Breast epithelium (tissue), 4 donors: ENCODE measurements around the gene SELENOT. TPM values are rescaled to one million over a fixed set of nuclear protein-coding genes. Genes with fewer than 3 reads are reported as not detected.

Experiments used
- DNase-seq, 2 donors: peaks; one replicate each; pipeline ENCODE4 v3.0.0-alpha.2; 2019; ENCODE audit warnings: low spot score in 2 of 2
- H3K27ac ChIP-seq, 2 donors: fragments of 200-600 bp; sonication (generic) in 1 of 2; one replicate each; pipeline ENCODE4 v1.5.1; 2016 to 2019; ENCODE audit warnings: mild to moderate bottlenecking in 1 of 2
- H3K27me3 ChIP-seq, 2 donors: fragments of 200-600 bp; sonication (generic) in 1 of 2; one replicate each; pipeline versions ENCODE4 v1.5.1 to v1.6.0; 2017 to 2019; ENCODE audit warnings: control low read depth in 1 of 2, mild to moderate bottlenecking in 1 of 2
- H3K36me3 ChIP-seq: fragments of 200-600 bp; one replicate; pipeline ENCODE4 v1.5.1; 2019
- H3K4me1 ChIP-seq, 2 donors: fragments of 200-600 bp; sonication (generic); one replicate each; pipeline ENCODE4 v1.5.1; 2016 to 2019; ENCODE audit warnings: control low read depth in 1 of 2
- H3K4me3 ChIP-seq, 3 donors: fragments of 200-600 bp; sonication (generic); 1 replicate in 2 of 3; 2 replicates in 1 of 3; pipeline ENCODE4 v1.5.1; 2016 to 2019; ENCODE audit warnings: mild to moderate bottlenecking in 3 of 3, moderate library complexity in 2 of 3
- H3K9me3 ChIP-seq, 2 donors: fragments of 200-600 bp; sonication (generic) in 1 of 2; one replicate each; pipeline ENCODE4 v1.5.1; 2016 to 2019; ENCODE audit warnings: control low read depth in 1 of 2
- CTCF ChIP-seq, 3 donors: fragments of 450-650 bp; IDR thresholded peaks; one replicate each; pipeline ENCODE4 v1.5.1; 2016 to 2017; ENCODE audit warnings: antibody characterized with exemption in 3 of 3, mild to moderate bottlenecking in 3 of 3, moderate library complexity in 3 of 3
- POLR2A ChIP-seq: fragments of 450-650 bp; IDR thresholded peaks from one replicate; pipeline ENCODE4 v1.6.1; 2016; ENCODE audit warnings: antibody characterized with exemption, mild to moderate bottlenecking, moderate library complexity
- POLR2AphosphoS5 ChIP-seq, 3 donors: sonication (generic); formaldehyde crosslinking; IDR thresholded peaks; one replicate each; pipeline ENCODE4 v1.6.1; 2017; ENCODE audit warnings: antibody characterized with exemption in 3 of 3
- intact Hi-C: fragments of 100-400 bp; cut with DNase I; formaldehyde crosslinking; loops from one replicate; pipeline ENCODE4 v1.15.1; 2023; ENCODE audit warnings: low total_unique reads
- total RNA-seq, 3 donors: library from RNA; depleted of rRNA; stranded (reverse); fragments of >200 nt; gene quantifications; one replicate each; pipeline ENCODE4 v1.1.0, GENCODE V29; 2016

The SELENOT gene
- total RNA-seq, 3 donors from 2014 or later, result 86.9 to 143 (median 127) TPM

GRCh38 chr3:150663461-150663860 is 60.3 kb downstream of the SELENOT start:
- no peaks in the 10 kb centered on the region for H3K27me3 ChIP-seq
- no peaks in the 10 kb centered on the region for H3K4me1 ChIP-seq
- TF ChIP-seq POLR2AphosphoS5 (IDR thresholded peaks at IDR 0.05), result no peak
- no peak for TF ChIP-seq POLR2A
- TF ChIP-seq CTCF (IDR thresholded peaks at IDR 0.05), result no peak
- no peak overlapping the region for H3K4me3 ChIP-seq
- intact Hi-C loops, result no loop called here
- H3K9me3 ChIP-seq, result no peaks in the 10 kb centered on the region
- H3K27ac ChIP-seq, result no peak overlapping the region
- H3K36me3 ChIP-seq, result no peaks in the 10 kb centered on the region
- no peak for DNase-seq

GRCh38 chr3:150666167-150666566 is 63.0 kb downstream of the SELENOT start:
- no peaks in the 10 kb centered on the region for H3K27me3 ChIP-seq
- no peak overlapping the region for H3K27ac ChIP-seq
- TF ChIP-seq POLR2AphosphoS5 (IDR thresholded peaks at IDR 0.05) (no peak), POLR2A (no peak), CTCF (IDR thresholded peaks at IDR 0.05) (no peak)
- H3K9me3 ChIP-seq, result no peaks in the 10 kb centered on the region
- intact Hi-C loops, result no loop called here
- H3K4me3 ChIP-seq, result no peak overlapping the region
- H3K36me3 ChIP-seq, result no peaks in the 10 kb centered on the region
- H3K4me1 ChIP-seq, result no peaks in the 10 kb centered on the region
- no peak for DNase-seq

- DNase-seq, result no peak
- Histone ChIP-seq H3K4me3 (no peak overlapping the region), H3K27me3 (no peaks in the 10 kb centered on the region), H3K4me1 (no peaks in the 10 kb centered on the region), H3K27ac (no peak overlapping the region), H3K36me3 (no peaks in the 10 kb centered on the region), H3K9me3 (peaks cover 4 to 5% of the 10 kb centered on the region in 2 donors)
- no peak for TF ChIP-seq CTCF (IDR thresholded peaks at IDR 0.05)
- no peak for TF ChIP-seq POLR2A
- TF ChIP-seq POLR2AphosphoS5 (IDR thresholded peaks at IDR 0.05), result no peak
- intact Hi-C loops, result no loop called here
Measured at GRCh38 chr3:150673966-150674365, 70.8 kb downstream of the SELENOT start.

- H3K36me3 ChIP-seq, result no peaks in the 10 kb centered on the region
- intact Hi-C loops, result no loop called here
- no peak for DNase-seq
- H3K4me1 ChIP-seq, result no peaks in the 10 kb centered on the region
- no peak overlapping the region for H3K4me3 ChIP-seq
- no peaks in the 10 kb centered on the region for H3K27me3 ChIP-seq
- no peak for TF ChIP-seq CTCF (IDR thresholded peaks at IDR 0.05)
- TF ChIP-seq POLR2AphosphoS5 (IDR thresholded peaks at IDR 0.05), result no peak
- no peak for TF ChIP-seq POLR2A
- H3K27ac ChIP-seq, result no peak overlapping the region
- H3K9me3 ChIP-seq, result peaks cover 4 to 5% of the 10 kb centered on the region in 2 donors
Measured at GRCh38 chr3:150675587-150675986, 72.5 kb downstream of the SELENOT start.

Other genes with a start within 250 kb of the SELENOT start
- 10 to 100 TPM; 12.1 to 19.8 (median 16.5) TPM for gene TSC22D2, start 195.0 kb upstream of the SELENOT start, total RNA-seq
- gene SERP1, start 56.8 kb upstream of the SELENOT start, total RNA-seq, result 100 to 1,000 TPM; 231 to 327 (median 273) TPM
- gene EIF2A, start 56.5 kb upstream of the SELENOT start, total RNA-seq, result 100 to 1,000 TPM; 204 to 247 (median 239) TPM
- under 1 TPM; 0.29 to 0.98 (median 0.48) TPM for gene ERICH6, start 100.6 kb downstream of the SELENOT start, total RNA-seq
- gene SIAH2, start 159.8 kb downstream of the SELENOT start, total RNA-seq, result 10 to 100 TPM; 37.4 to 40.3 (median 39.1) TPM